HCT116 (cell line): Measurements from ENCODE around the gene C1QTNF3.

ENCODE experiments used
- CBX3 ChIP-seq: IDR thresholded peaks from 2 replicates; pipeline ENCODE4 v1.6.1; 2012; ENCODE audit warnings: low read depth
- CTCF ChIP-seq, 3 experiments: fragments of 200-600 bp in 1 of 3; sonication (generic) in 1 of 3; IDR thresholded peaks in 2 of 3; conservative IDR thresholded peaks in 1 of 3; 2 replicates each; pipeline ENCODE4 v1.5.1; 2012 to 2017; ENCODE audit warnings: low read depth in 2 of 3, low read length in 2 of 3, antibody characterized with exemption in 1 of 3, borderline replicate concordance in 1 of 3, control low read depth in 1 of 3, mild to moderate bottlenecking in 1 of 3, mixed read lengths in 1 of 3, mixed run types in 1 of 3, moderate library complexity in 1 of 3; ENCODE audit not compliant: insufficient read depth in 1 of 3
- EZH2 ChIP-seq: fragments of 200-600 bp; sonication (generic); IDR thresholded peaks from 2 replicates; pipeline ENCODE4 v1.6.1; 2017; ENCODE audit warnings: antibody characterized with exemption, mixed run types
- FOSL1 ChIP-seq: IDR thresholded peaks from 2 replicates; pipeline ENCODE4 v1.6.1; 2012; ENCODE audit warnings: low read depth
- MAX ChIP-seq: IDR thresholded peaks from 2 replicates; pipeline ENCODE4 v1.6.1; 2012
- POLR2A ChIP-seq: IDR thresholded peaks from 2 replicates; pipeline ENCODE4 v1.7.0; 2011; ENCODE audit warnings: borderline replicate concordance; ENCODE audit not compliant: insufficient read depth, insufficient read length; ENCODE audit errors: extremely low read depth
- POLR2AphosphoS5 ChIP-seq: IDR thresholded peaks from 2 replicates; pipeline ENCODE4 v1.6.1; 2011; ENCODE audit warnings: mild to moderate bottlenecking, low read depth, low read length, moderate library complexity
- RAD21 ChIP-seq: IDR thresholded peaks from 2 replicates; pipeline ENCODE4 v1.6.1; 2012; ENCODE audit warnings: low read depth, mild to moderate bottlenecking
- REST ChIP-seq: IDR thresholded peaks from 2 replicates; pipeline ENCODE4 v1.6.1; 2012; ENCODE audit warnings: low read depth
- SIN3A ChIP-seq: IDR thresholded peaks from 2 replicates; pipeline ENCODE4 v1.6.1; 2012; ENCODE audit warnings: low read depth
- TCF7L2 ChIP-seq: IDR thresholded peaks from 2 replicates; pipeline ENCODE4 v1.7.0; 2011; ENCODE audit warnings: borderline replicate concordance, inconsistent platforms; ENCODE audit not compliant: insufficient read depth, insufficient read length; ENCODE audit errors: extremely low read depth
- ZNF274 ChIP-seq: fragments of 200-500 bp; sonication (Bioruptor generic); IDR thresholded peaks from 2 replicates; pipeline ENCODE4 v1.6.1; 2014; ENCODE audit warnings: mild to moderate bottlenecking, low read depth, low read length, inconsistent platforms

GRCh38 chr5:34016750-34017149 lies 26.3 kb downstream of the C1QTNF3 start:
- no peak for TF ChIP-seq CBX3
- TF ChIP-seq CTCF (IDR thresholded peaks at IDR 0.05 in 2 of 3, conservative IDR thresholded peaks at IDR 0.05 in 1 of 3; ENCODE audit: borderline replicate concordance in 1 of 3, insufficient read depth in 1 of 3, low read depth in 2 of 3, low read length in 2 of 3): no peak
- no peak for TF ChIP-seq POLR2A
- TF ChIP-seq POLR2AphosphoS5: no peak
- TF ChIP-seq SIN3A: no peak
- TF ChIP-seq EZH2: no peak
- no peak for TF ChIP-seq FOSL1
- TF ChIP-seq MAX: no peak
- no peak for TF ChIP-seq RAD21
- no peak for TF ChIP-seq REST
- TF ChIP-seq ZNF274: no peak
- TF ChIP-seq TCF7L2: no peak
